MCF 10A (cell line): ENCODE results near the gene LRMDA. TPM values are rescaled to one million over a fixed set of nuclear protein-coding genes. Genes with fewer than 3 reads are reported as not detected.
A peak's percentile ranks its signal among the peaks of the same experiment; 100 is the strongest.

Experiments
- BruUV-seq: library from RNA; stranded (reverse); fragments of 400-500 nt; replicated peaks from 2 replicates; lab custom pipeline; 2021; lab: Mats Ljungman, UMichigan
- CTCF ChIA-PET: fragments of 300-600 bp; sonication (Branson Sonifier 250); formaldehyde crosslinking; extraction: SDS; loops from one replicate; lab custom pipeline; 2021; ENCODE audit warnings: antibody characterized with exemption, inconsistent platforms; lab: Yijun Ruan, JAX
- POLR2A ChIA-PET: fragments of 300-600, 350-650 bp; sonication (Branson Sonifier 250); formaldehyde crosslinking; extraction: SDS; loops from one replicate; lab custom pipeline; 2020; ENCODE audit warnings: antibody characterized with exemption, inconsistent platforms; lab: Yijun Ruan, JAX
- DNase-seq: peaks from one replicate; pipeline ENCODE4 v3.0.0-alpha.2; 2018; ENCODE audit not compliant: unreplicated experiment
- H3K27ac Mint-ChIP-seq: one replicate; pipeline ENCODE4 v1.8.0; 2022; ENCODE audit warnings: mild to moderate bottlenecking, low read depth, mixed read lengths; ENCODE audit not compliant: unreplicated experiment
- H3K27me3 Mint-ChIP-seq: one replicate; pipeline ENCODE4 v1.8.0; 2022; ENCODE audit warnings: mixed read lengths; ENCODE audit not compliant: insufficient read depth, unreplicated experiment
- H3K36me3 Mint-ChIP-seq: one replicate; pipeline ENCODE4 v1.8.0; 2022; ENCODE audit warnings: mild to moderate bottlenecking, moderate library complexity, mixed read lengths; ENCODE audit not compliant: insufficient read depth, unreplicated experiment
- H3K4me1 Mint-ChIP-seq: one replicate; pipeline ENCODE4 v1.8.0; 2022; ENCODE audit warnings: mixed read lengths; ENCODE audit not compliant: insufficient read depth, unreplicated experiment
- H3K4me3 Mint-ChIP-seq: one replicate; pipeline ENCODE4 v1.8.0; 2022; ENCODE audit warnings: mild to moderate bottlenecking, moderate library complexity, mixed read lengths; ENCODE audit not compliant: unreplicated experiment
- H3K9me3 Mint-ChIP-seq: one replicate; pipeline ENCODE4 v1.8.0; 2022; ENCODE audit warnings: mixed read lengths; ENCODE audit not compliant: unreplicated experiment
- CTCF ChIP-seq: fragments of 200-600 bp; IDR thresholded peaks from one replicate; pipeline ENCODE4 v1.8.0; 2022; ENCODE audit warnings: antibody characterized with exemption, mild to moderate bottlenecking; ENCODE audit not compliant: unreplicated experiment
- intact Hi-C: fragments of 100-400 bp; cut with micrococcal nuclease; formaldehyde crosslinking; loops from 2 replicates; pipeline ENCODE4 v1.14.1; 2022
- total RNA-seq: library from RNA; stranded (reverse); gene quantifications from 2 replicates; pipeline ENCODE4 v1.2.3, GENCODE V29; 2022

LRMDA gene
- total RNA-seq, 1 experiment from 2014 or later, result not detected

GRCh38 chr10:75400163-75400770 lies 31.2 kb upstream of the LRMDA start:
- Mint-ChIP-seq H3K4me3 (peak overlapping the region; percentile 80), H3K27me3 (no peaks in the 10 kb centered on the region), H3K9me3 (no peaks in the 10 kb centered on the region), H3K27ac (peak overlapping the region; percentile 51), H3K36me3 (peaks cover 16% of the 10 kb centered on the region), H3K4me1 (peaks cover 5% of the 10 kb centered on the region)
- DNase-seq, result peak; percentile 42
- intact Hi-C loops, result loop anchor here (1.0 to 10.0 kb wide), 12 partner anchors 105 to 1582 kb away; no protein-coding TSS in a partner anchor
- no TSS peak for BruUV-seq
- ChIA-PET POLR2A (interaction anchor here (0.6 to 4.4 kb wide), 8 partner anchors 9 to 626 kb away, joined by 3 to 54 read pairs (median 8); partner anchors contain the start of genes COMTD1 and LRMDA), CTCF (interaction anchor here (0.6 to 4.8 kb wide), 18 partner anchors 9 to 1710 kb away, joined by 3 to 41 read pairs (median 3); no protein-coding TSS in a partner anchor)
- no peak for TF ChIP-seq CTCF

GRCh38 chr10:75400771-75401568 lies 30.5 kb upstream of the LRMDA start:
- H3K27me3 Mint-ChIP-seq, result no peaks in the 10 kb centered on the region
- BruUV-seq, result TSS peak; percentile 36
- DNase-seq, result peak; percentile 60
- POLR2A ChIA-PET, result interaction anchor here (0.6 to 4.4 kb wide), 27 partner anchors 8 to 1708 kb away, joined by 3 to 54 read pairs (median 6); partner anchors contain the start of genes COMTD1 and LRMDA
- H3K9me3 Mint-ChIP-seq, result no peaks in the 10 kb centered on the region
- H3K4me1 Mint-ChIP-seq, result peaks cover 5% of the 10 kb centered on the region
- intact Hi-C loops, result loop anchor here (1.0 to 10.0 kb wide), 14 partner anchors 68 to 1581 kb away; no protein-coding TSS in a partner anchor
- H3K36me3 Mint-ChIP-seq, result peaks cover 15% of the 10 kb centered on the region
- H3K27ac Mint-ChIP-seq, result peak overlapping the region; percentile 51
- CTCF ChIA-PET, result interaction anchor here (0.6 to 4.8 kb wide), 20 partner anchors 10 to 1145 kb away, joined by 3 to 41 read pairs (median 3); no protein-coding TSS in a partner anchor
- TF ChIP-seq CTCF, result no peak
- H3K4me3 Mint-ChIP-seq, result peak overlapping the region; percentile 80

GRCh38 chr10:75401569-75402485 lies 29.6 kb upstream of the LRMDA start, which contains the start of gene ZNF503:
ZNF503 (minus strand) TSS chr10:75401764; CDS start chr10:75401419, 345 bp downstream.
- no TSS peak for BruUV-seq

More at GRCh38 chr10:75401569-75402485, 29.6 kb upstream of the LRMDA start, which contains the start of gene ZNF503:
- no peaks in the 10 kb centered on the region for H3K9me3 Mint-ChIP-seq
- H3K4me3 Mint-ChIP-seq, result peak within 1 kb of the TSS; percentile 80
- H3K4me1 Mint-ChIP-seq, result peaks cover 5% of the 10 kb centered on the region
- H3K27ac Mint-ChIP-seq, result peak within 1 kb of the TSS; percentile 51
- intact Hi-C loops, result loop anchor here (1.0 to 10.0 kb wide), 10 partner anchors 67 to 1711 kb away; no protein-coding TSS in a partner anchor
- POLR2A ChIA-PET, result interaction anchor here (0.5 to 4.4 kb wide), 46 partner anchors 7 to 1707 kb away, joined by 3 to 54 read pairs (median 4); partner anchors contain the start of genes COMTD1, LRMDA and VDAC2
- DNase-seq, result peak; percentile 97
- CTCF ChIA-PET, result interaction anchor here (0.6 to 4.8 kb wide), 21 partner anchors 10 to 1062 kb away, joined by 3 to 41 read pairs (median 3); no protein-coding TSS in a partner anchor
- peaks cover 15% of the 10 kb centered on the region for H3K36me3 Mint-ChIP-seq
- TF ChIP-seq CTCF, result no peak
- H3K27me3 Mint-ChIP-seq, result no peaks in the 10 kb centered on the region
